ENCODE measurements around the gene ART4.

The ART4 gene

GRCh38 chr12:14775636-14775980, 67.7 kb downstream of the ART4 start:
- TF ChIP-seq, protein P1, sequence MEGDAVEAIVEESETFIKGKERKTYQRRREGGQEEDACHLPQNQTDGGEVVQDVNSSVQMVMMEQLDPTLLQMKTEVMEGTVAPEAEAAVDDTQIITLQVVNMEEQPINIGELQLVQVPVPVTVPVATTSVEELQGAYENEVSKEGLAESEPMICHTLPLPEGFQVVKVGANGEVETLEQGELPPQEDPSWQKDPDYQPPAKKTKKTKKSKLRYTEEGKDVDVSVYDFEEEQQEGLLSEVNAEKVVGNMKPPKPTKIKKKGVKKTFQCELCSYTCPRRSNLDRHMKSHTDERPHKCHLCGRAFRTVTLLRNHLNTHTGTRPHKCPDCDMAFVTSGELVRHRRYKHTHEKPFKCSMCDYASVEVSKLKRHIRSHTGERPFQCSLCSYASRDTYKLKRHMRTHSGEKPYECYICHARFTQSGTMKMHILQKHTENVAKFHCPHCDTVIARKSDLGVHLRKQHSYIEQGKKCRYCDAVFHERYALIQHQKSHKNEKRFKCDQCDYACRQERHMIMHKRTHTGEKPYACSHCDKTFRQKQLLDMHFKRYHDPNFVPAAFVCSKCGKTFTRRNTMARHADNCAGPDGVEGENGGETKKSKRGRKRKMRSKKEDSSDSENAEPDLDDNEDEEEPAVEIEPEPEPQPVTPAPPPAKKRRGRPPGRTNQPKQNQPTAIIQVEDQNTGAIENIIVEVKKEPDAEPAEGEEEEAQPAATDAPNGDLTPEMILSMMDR (IDR thresholded peaks at IDR 0.05), result no peak
